Choroid plexus epithelial cell (primary cell): ENCODE measurements around the gene ABHD1.
A peak's percentile ranks its signal among the peaks of the same experiment; 100 is the strongest.
"Not testable (repeated sequence)": the region's sequence is repeated elsewhere in the genome, so short reads cannot be mapped to it uniquely, and the experiment has no call there.

Experiments
- DNase-seq: peaks from one replicate; pipeline ENCODE4 v3.0.0-alpha.2; 2010; ENCODE audit warnings: low read depth
- H3K4me3 ChIP-seq: 2 replicates; pipeline ENCODE4 v1.5.1; 2011; ENCODE audit warnings: low read depth, mild to moderate bottlenecking, control low read depth, low read length, moderate library complexity
- CTCF ChIP-seq: conservative IDR thresholded peaks from 2 replicates; pipeline ENCODE4 v1.5.1; 2011; ENCODE audit warnings: low read depth, mild to moderate bottlenecking, control low read depth, inconsistent platforms, low read length, moderate library complexity

The ABHD1 gene

GRCh38 chr2:27102329-27102728 lies 21.3 kb upstream of the ABHD1 start:
- TF ChIP-seq CTCF = no peak
- no peak for DNase-seq
- H3K4me3 ChIP-seq = no peak overlapping the region

GRCh38 chr2:27105981-27106380 lies 17.6 kb upstream of the ABHD1 start:
- DNase-seq = no peak
- TF ChIP-seq CTCF = no peak
- H3K4me3 ChIP-seq = no peak overlapping the region

- TF ChIP-seq CTCF = no peak
- DNase-seq = no peak
- H3K4me3 ChIP-seq = no peak overlapping the region
Measured at GRCh38 chr2:27108221-27108620, 15.4 kb upstream of the ABHD1 start.

- no peak for TF ChIP-seq CTCF
- no peak overlapping the region for H3K4me3 ChIP-seq
- no peak for DNase-seq
Measured at GRCh38 chr2:27109083-27109482, 14.5 kb upstream of the ABHD1 start.

- not testable (repeated sequence) for H3K4me3 ChIP-seq, DNase-seq
Measured at GRCh38 chr2:27110603-27111352, 12.8 kb upstream of the ABHD1 start.

GRCh38 chr2:27111392-27112078 lies 12.1 kb upstream of the ABHD1 start:
- not testable (repeated sequence) for H3K4me3 ChIP-seq, DNase-seq

GRCh38 chr2:27115519-27115918 lies 8.1 kb upstream of the ABHD1 start:
- no peak for TF ChIP-seq CTCF
- DNase-seq = no peak
- no peak overlapping the region for H3K4me3 ChIP-seq

- DNase-seq = no peak
- TF ChIP-seq CTCF = no peak
- peak overlapping the region; percentile 47 for H3K4me3 ChIP-seq
Measured at GRCh38 chr2:27117995-27118524, 5.6 kb upstream of the ABHD1 start.
